Measurements from ENCODE around the gene SLFN12L. TPM values are rescaled to one million over a fixed set of nuclear protein-coding genes. Genes with fewer than 3 reads are reported as not detected.
"Not testable (repeated sequence)": the region's sequence is repeated elsewhere in the genome, so short reads cannot be mapped to it uniquely, and the experiment has no call there.

The SLFN12L gene
- total RNA-seq, 1 experiment from 2014 or later = not detected

- DNase-seq (ENCODE audit: low read depth, low spot score) = no peak
- in situ Hi-C loops (cut with HindIII; ENCODE audit: low pct_unique_long_range_greater_than_20kb, low sequenced_read_pairs) = no loop called here
These were observed 18.0 kb downstream of the SLFN12L start for GRCh38 chr17:35519439-35519838.

GRCh38 chr17:35518431-35518830, 19.0 kb downstream of the SLFN12L start:
- in situ Hi-C loops (cut with HindIII; ENCODE audit: low pct_unique_long_range_greater_than_20kb, low sequenced_read_pairs); DNase-seq (ENCODE audit: low read depth, low spot score): not testable (repeated sequence)

GRCh38 chr17:35515027-35515426, 22.5 kb downstream of the SLFN12L start:
- in situ Hi-C loops (cut with HindIII; ENCODE audit: low pct_unique_long_range_greater_than_20kb, low sequenced_read_pairs) = no loop called here

GRCh38 chr17:35514564-35514963, 22.9 kb downstream of the SLFN12L start:
- in situ Hi-C loops (cut with HindIII; ENCODE audit: low pct_unique_long_range_greater_than_20kb, low sequenced_read_pairs) = no loop called here
- no peak for DNase-seq (ENCODE audit: low read depth, low spot score)

More at GRCh38 chr17:35515027-35515426, 22.5 kb downstream of the SLFN12L start:
- no peak for DNase-seq (ENCODE audit: low read depth, low spot score)

GRCh38 chr17:35510052-35510451, 27.4 kb downstream of the SLFN12L start:
- DNase-seq (ENCODE audit: low read depth, low spot score) = no peak
- in situ Hi-C loops (cut with HindIII; ENCODE audit: low pct_unique_long_range_greater_than_20kb, low sequenced_read_pairs) = no loop called here

GRCh38 chr17:35507714-35508113, 29.8 kb downstream of the SLFN12L start:
- DNase-seq (ENCODE audit: low read depth, low spot score); in situ Hi-C loops (cut with HindIII; ENCODE audit: low pct_unique_long_range_greater_than_20kb, low sequenced_read_pairs): not testable (repeated sequence)

- in situ Hi-C loops (cut with HindIII; ENCODE audit: low pct_unique_long_range_greater_than_20kb, low sequenced_read_pairs) = no loop called here
- DNase-seq (ENCODE audit: low read depth, low spot score) = no peak
These were observed 37.9 kb downstream of the SLFN12L start for GRCh38 chr17:35499548-35499947.

GRCh38 chr17:35498448-35499178, 38.9 kb downstream of the SLFN12L start:
- in situ Hi-C loops (cut with HindIII; ENCODE audit: low pct_unique_long_range_greater_than_20kb, low sequenced_read_pairs) = no loop called here
- no peak for DNase-seq (ENCODE audit: low read depth, low spot score)

- in situ Hi-C loops (cut with HindIII; ENCODE audit: low pct_unique_long_range_greater_than_20kb, low sequenced_read_pairs) = no loop called here
- DNase-seq (ENCODE audit: low read depth, low spot score) = no peak
These were observed 40.8 kb downstream of the SLFN12L start for GRCh38 chr17:35496451-35497290.

GRCh38 chr17:35493040-35493439, 44.4 kb downstream of the SLFN12L start:
- in situ Hi-C loops (cut with HindIII; ENCODE audit: low pct_unique_long_range_greater_than_20kb, low sequenced_read_pairs) = no loop called here
- DNase-seq (ENCODE audit: low read depth, low spot score) = no peak

GRCh38 chr17:35491417-35491816, 46.1 kb downstream of the SLFN12L start:
- no peak for DNase-seq (ENCODE audit: low read depth, low spot score)
- in situ Hi-C loops (cut with HindIII; ENCODE audit: low pct_unique_long_range_greater_than_20kb, low sequenced_read_pairs) = no loop called here

GRCh38 chr17:35489944-35490343, 47.5 kb downstream of the SLFN12L start:
- no peak for DNase-seq (ENCODE audit: low read depth, low spot score)
- in situ Hi-C loops (cut with HindIII; ENCODE audit: low pct_unique_long_range_greater_than_20kb, low sequenced_read_pairs) = no loop called here

- DNase-seq (ENCODE audit: low read depth, low spot score) = no peak
- in situ Hi-C loops (cut with HindIII; ENCODE audit: low pct_unique_long_range_greater_than_20kb, low sequenced_read_pairs) = no loop called here
These were observed 48.5 kb downstream of the SLFN12L start for GRCh38 chr17:35488991-35489390.

GRCh38 chr17:35486920-35487732, 50.4 kb downstream of the SLFN12L start:
- in situ Hi-C loops (cut with HindIII; ENCODE audit: low pct_unique_long_range_greater_than_20kb, low sequenced_read_pairs) = no loop called here
- DNase-seq (ENCODE audit: low read depth, low spot score) = no peak

- in situ Hi-C loops (cut with HindIII; ENCODE audit: low pct_unique_long_range_greater_than_20kb, low sequenced_read_pairs) = no loop called here
- DNase-seq (ENCODE audit: low read depth, low spot score) = no peak
These were observed 58.2 kb downstream of the SLFN12L start for GRCh38 chr17:35479271-35479670.

GRCh38 chr17:35477248-35477647, 60.2 kb downstream of the SLFN12L start:
- DNase-seq (ENCODE audit: low read depth, low spot score) = no peak
- in situ Hi-C loops (cut with HindIII; ENCODE audit: low pct_unique_long_range_greater_than_20kb, low sequenced_read_pairs) = no loop called here

- in situ Hi-C loops (cut with HindIII; ENCODE audit: low pct_unique_long_range_greater_than_20kb, low sequenced_read_pairs) = no loop called here
- DNase-seq (ENCODE audit: low read depth, low spot score) = no peak
These were observed 61.1 kb downstream of the SLFN12L start for GRCh38 chr17:35476283-35476820.

GRCh38 chr17:35468475-35468874, 69.0 kb downstream of the SLFN12L start:
- in situ Hi-C loops (cut with HindIII; ENCODE audit: low pct_unique_long_range_greater_than_20kb, low sequenced_read_pairs) = no loop called here
- DNase-seq (ENCODE audit: low read depth, low spot score) = no peak
